ENCODE results near the gene RAPGEF5. TPM values are rescaled to one million over a fixed set of nuclear protein-coding genes. Genes with fewer than 3 reads are reported as not detected.

The RAPGEF5 gene
- total and polyA plus RNA-seq, 9 donors = 6.4 to 22.5 (median 10.4) TPM

DNA sequence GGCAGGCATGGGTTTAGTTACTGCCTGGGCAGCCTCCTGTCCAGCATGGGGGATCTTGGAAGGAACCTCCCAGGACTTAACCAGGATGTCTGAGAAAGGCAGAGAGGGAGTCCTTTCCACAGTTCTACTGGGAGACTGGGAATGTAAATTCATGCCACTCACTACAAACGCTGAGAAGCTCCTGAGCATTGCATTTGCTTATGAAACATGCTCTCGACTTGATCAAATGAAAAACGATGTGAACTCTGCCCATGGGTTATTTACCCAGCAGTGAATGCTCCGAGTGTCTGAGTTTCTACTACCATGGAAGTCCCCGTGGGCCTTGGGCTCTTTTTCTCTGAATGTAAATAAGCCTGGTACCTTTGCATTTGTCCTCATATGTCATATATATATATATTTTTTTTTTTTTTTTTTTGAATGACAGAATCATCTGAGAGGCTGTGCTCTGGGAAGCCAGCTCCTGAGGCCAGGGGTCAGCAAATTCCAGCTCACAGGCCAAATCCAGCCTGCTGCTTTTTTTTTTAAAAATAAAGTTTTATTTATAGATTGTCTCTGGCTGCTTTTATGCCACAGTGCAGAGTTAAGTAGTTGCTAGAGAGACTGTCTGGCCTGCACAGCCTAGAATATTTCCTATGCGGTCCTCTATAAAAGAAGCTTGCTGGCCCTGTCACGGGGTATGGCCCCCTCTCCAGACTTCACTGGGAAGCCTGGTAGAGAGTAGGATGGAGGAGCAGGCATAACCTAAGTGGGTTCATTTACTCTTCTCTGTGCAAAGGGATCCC, 21.4 kb upstream of the RAPGEF5 start:
- H3K27me3 ChIP-seq = no peaks in the 10 kb centered on the region
- WGBS, 3 donors = 74 to 85% (median 83%) methylated on average over 7 of the region's 7 CpGs
- no peak for DNase-seq

DNA sequence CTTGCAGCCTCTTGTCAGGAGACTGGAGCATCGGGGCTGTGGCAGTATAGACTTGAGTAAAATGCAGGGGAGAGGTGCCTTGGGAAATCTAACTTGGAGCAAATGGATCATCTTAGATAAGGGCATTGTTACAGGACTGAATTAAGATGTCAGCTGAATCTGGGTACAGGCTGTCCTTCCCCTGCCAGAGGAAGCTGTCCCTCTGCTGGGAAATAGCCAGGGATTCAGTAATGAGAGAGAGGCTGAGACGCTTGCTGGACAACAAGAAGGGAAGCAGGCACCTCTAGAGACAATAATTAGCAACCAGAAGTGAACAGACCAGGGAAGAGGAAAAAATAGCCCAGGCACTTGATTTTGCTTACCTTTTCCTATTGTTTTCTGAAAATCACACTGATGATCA, 20.7 kb upstream of the RAPGEF5 start:
- no peaks in the 10 kb centered on the region for H3K9me3 ChIP-seq
- no peak overlapping the region for H3K27ac ChIP-seq

More for the DNA sequence above, 21.4 kb upstream of the RAPGEF5 start:
- no peak overlapping the region for H3K27ac ChIP-seq
- no peaks in the 10 kb centered on the region for H3K9me3 ChIP-seq
- TF ChIP-seq EP300 (IDR thresholded peaks at IDR 0.05) (no peak), POLR2A (IDR thresholded peaks at IDR 0.05) (no peak)
- TF ChIP-seq, protein P1, sequence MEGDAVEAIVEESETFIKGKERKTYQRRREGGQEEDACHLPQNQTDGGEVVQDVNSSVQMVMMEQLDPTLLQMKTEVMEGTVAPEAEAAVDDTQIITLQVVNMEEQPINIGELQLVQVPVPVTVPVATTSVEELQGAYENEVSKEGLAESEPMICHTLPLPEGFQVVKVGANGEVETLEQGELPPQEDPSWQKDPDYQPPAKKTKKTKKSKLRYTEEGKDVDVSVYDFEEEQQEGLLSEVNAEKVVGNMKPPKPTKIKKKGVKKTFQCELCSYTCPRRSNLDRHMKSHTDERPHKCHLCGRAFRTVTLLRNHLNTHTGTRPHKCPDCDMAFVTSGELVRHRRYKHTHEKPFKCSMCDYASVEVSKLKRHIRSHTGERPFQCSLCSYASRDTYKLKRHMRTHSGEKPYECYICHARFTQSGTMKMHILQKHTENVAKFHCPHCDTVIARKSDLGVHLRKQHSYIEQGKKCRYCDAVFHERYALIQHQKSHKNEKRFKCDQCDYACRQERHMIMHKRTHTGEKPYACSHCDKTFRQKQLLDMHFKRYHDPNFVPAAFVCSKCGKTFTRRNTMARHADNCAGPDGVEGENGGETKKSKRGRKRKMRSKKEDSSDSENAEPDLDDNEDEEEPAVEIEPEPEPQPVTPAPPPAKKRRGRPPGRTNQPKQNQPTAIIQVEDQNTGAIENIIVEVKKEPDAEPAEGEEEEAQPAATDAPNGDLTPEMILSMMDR (IDR thresholded peaks at IDR 0.05) = no peak
- H3K4me1 ChIP-seq (ENCODE audit: insufficient read depth) = no peaks in the 10 kb centered on the region
- no peaks in the 10 kb centered on the region for H3K36me3 ChIP-seq
- intact Hi-C loops (cut with DNase I) = no loop called here
- H3K4me3 ChIP-seq = no peak overlapping the region

DNA sequence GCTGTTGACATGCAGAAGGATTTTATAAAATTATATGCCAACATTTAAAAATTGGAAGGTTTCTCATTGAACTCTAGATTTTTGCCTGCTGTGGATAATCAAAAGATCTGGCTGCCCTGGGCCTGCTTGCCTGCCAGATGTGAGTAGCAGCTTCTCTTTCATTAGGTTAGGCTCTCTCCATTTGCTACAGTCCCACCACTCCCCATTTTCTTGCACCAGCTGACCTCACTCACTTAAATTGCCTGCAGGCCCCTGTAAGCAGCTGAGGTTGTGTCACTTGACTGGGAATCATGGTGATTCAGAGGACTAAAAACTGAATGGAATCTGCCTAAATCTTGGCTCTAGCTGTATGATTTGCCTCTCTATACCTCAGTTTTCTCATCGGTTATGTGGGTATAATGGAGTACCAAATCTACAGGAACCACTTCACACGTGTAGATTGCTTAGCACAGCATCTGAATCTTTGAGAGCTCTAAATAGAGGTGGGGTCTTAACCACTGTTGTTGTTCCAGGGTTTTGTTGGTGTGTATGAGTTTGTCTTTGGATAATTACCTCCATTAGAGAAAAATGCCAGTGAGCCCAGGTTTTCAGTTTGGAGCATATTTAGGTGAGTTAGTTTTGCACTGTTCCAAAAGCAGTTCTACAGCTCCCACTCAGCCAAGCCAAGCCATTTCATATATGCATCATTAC, 18.6 kb upstream of the RAPGEF5 start:
- H3K4me3 ChIP-seq = no peak overlapping the region
- no peak overlapping the region for H3K27ac ChIP-seq
- no peak for DNase-seq
- WGBS, 3 donors = 88 to 90% (median 88%) methylated on average over 2 of the region's 2 CpGs
- H3K9me3 ChIP-seq = no peaks in the 10 kb centered on the region
- H3K4me1 ChIP-seq (ENCODE audit: insufficient read depth) = no peaks in the 10 kb centered on the region
- H3K27me3 ChIP-seq = no peaks in the 10 kb centered on the region
- intact Hi-C loops (cut with DNase I) = no loop called here
- H3K36me3 ChIP-seq = no peaks in the 10 kb centered on the region
- TF ChIP-seq EP300 (IDR thresholded peaks at IDR 0.05) = no peak
- TF ChIP-seq, protein P1 (IDR thresholded peaks at IDR 0.05) = no peak

More for the DNA sequence above, 20.7 kb upstream of the RAPGEF5 start:
- Histone ChIP-seq H3K4me3 (no peak overlapping the region), H3K4me1 (ENCODE audit: insufficient read depth) (no peaks in the 10 kb centered on the region), H3K27me3 (no peaks in the 10 kb centered on the region), H3K36me3 (no peaks in the 10 kb centered on the region)
- TF ChIP-seq EP300 (IDR thresholded peaks at IDR 0.05) (no peak), POLR2A (IDR thresholded peaks at IDR 0.05) (no peak)
- TF ChIP-seq, protein P1 (IDR thresholded peaks at IDR 0.05) = no peak
- intact Hi-C loops (cut with DNase I) = no loop called here
- 59 to 70% (median 63%) methylated on average over 2 of the region's 2 CpGs for WGBS, 3 donors
- no peak for DNase-seq

DNA sequence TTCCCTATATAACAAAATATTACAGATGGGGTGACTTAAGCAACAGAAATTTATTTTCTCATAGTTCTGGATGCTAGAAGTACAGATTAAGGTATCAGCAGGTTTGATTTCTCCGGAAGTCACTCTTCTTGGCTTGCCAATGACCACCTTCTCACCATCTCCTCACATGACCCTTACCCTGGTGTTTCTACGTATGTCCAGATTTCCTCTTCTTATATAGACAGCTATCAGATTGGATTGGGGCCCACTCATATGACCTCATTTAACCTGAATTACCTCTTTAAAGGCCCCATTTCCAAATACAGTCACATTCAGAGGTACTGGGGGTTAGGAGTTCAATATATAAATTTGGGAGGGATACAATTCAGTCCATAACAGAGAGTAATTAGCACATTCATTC, 17.0 kb upstream of the RAPGEF5 start:
- Histone ChIP-seq H3K4me1 (ENCODE audit: insufficient read depth) (no peaks in the 10 kb centered on the region), H3K27me3 (no peaks in the 10 kb centered on the region), H3K9me3 (no peaks in the 10 kb centered on the region), H3K36me3 (no peaks in the 10 kb centered on the region), H3K4me3 (no peak overlapping the region), H3K27ac (no peak overlapping the region)
- no peak for DNase-seq
- no peak for TF ChIP-seq POLR2A (IDR thresholded peaks at IDR 0.05)
- TF ChIP-seq, protein P1 (IDR thresholded peaks at IDR 0.05) = no peak
- no peak for TF ChIP-seq EP300 (IDR thresholded peaks at IDR 0.05)
- WGBS, 3 donors = 64 to 82% (median 65%) methylated on average over 2 of the region's 2 CpGs
- intact Hi-C loops (cut with DNase I) = no loop called here
